Erythroblast (primary cell): ENCODE measurements around the gene RXFP4.
A peak's percentile ranks its signal among the peaks of the same experiment; 100 is the strongest.

ENCODE experiments used
- DNase-seq, 2 experiments: peaks; one replicate each; lab custom pipeline; 2025; lab: John Stamatoyannopoulos, UW
- GATA1 ChIP-seq: IDR thresholded peaks from 2 replicates; pipeline ENCODE4 v1.6.1; 2011; ENCODE audit warnings: low read depth, mild to moderate bottlenecking, control low read depth, low read length, moderate library complexity
- POLR2A ChIP-seq: IDR thresholded peaks from 2 replicates; pipeline ENCODE4 v1.6.1; 2011; ENCODE audit warnings: mild to moderate bottlenecking, low read length

Gene RXFP4

GRCh38 chr1:155971910-155972809 lies 30.7 kb downstream of the RXFP4 start:
- TF ChIP-seq POLR2A (no peak), GATA1 (no peak)
- DNase-seq, result no peak

- no peak for DNase-seq
- no peak for TF ChIP-seq GATA1
- no peak for TF ChIP-seq POLR2A
Observed at GRCh38 chr1:155973723-155974122, 32.3 kb downstream of the RXFP4 start.

- TF ChIP-seq GATA1 (no peak), POLR2A (no peak)
- DNase-seq, result no peak
Observed at GRCh38 chr1:155974208-155975115, 33.0 kb downstream of the RXFP4 start.

- no peak for DNase-seq
- TF ChIP-seq POLR2A (no peak), GATA1 (no peak)
Observed at GRCh38 chr1:155975375-155976061, 34.1 kb downstream of the RXFP4 start.

DNA sequence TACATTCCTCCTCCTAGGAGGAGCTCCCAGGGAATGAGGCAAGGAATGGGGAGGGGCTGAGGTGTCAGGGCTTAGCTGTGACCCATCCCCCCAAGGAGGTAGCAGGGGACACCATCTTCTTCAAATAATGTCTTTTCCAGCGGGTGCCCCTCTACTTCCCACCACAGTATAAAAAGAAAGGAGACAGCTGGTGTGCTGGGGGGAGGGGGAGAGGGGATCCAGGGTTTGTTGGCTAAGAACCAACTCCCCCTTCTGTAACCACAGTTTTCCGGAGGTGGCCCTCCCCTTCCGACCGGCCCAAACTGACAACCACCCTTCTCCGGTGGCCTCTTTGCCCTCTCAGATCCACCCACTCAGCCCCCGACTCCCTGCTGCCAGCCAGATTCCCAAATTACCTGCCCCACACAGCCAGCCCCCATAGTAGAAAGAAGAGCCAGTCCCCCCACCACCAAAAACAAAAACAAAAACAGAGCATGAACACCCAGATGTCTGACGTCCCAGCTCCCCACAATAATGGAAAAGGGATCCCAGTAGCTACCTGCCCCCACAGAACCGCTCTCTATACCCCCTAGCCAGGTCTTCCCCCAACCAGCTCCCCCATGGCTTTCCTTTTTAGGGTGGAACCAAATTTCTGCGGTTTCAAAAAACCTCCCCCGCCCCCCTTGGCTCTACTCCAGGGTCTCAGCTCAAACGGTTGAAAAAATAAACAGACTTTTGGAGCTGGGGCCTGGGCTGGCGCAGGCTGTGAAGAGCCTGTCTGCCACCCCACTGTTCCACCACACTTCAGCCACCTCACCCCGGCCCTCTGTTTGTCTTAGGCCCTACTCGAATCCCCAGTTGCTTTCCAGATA lies 34.8 kb downstream of the RXFP4 start:
- TF ChIP-seq POLR2A, result no peak
- TF ChIP-seq GATA1, result no peak
- peak; percentile 87 to 89 for DNase-seq

DNA sequence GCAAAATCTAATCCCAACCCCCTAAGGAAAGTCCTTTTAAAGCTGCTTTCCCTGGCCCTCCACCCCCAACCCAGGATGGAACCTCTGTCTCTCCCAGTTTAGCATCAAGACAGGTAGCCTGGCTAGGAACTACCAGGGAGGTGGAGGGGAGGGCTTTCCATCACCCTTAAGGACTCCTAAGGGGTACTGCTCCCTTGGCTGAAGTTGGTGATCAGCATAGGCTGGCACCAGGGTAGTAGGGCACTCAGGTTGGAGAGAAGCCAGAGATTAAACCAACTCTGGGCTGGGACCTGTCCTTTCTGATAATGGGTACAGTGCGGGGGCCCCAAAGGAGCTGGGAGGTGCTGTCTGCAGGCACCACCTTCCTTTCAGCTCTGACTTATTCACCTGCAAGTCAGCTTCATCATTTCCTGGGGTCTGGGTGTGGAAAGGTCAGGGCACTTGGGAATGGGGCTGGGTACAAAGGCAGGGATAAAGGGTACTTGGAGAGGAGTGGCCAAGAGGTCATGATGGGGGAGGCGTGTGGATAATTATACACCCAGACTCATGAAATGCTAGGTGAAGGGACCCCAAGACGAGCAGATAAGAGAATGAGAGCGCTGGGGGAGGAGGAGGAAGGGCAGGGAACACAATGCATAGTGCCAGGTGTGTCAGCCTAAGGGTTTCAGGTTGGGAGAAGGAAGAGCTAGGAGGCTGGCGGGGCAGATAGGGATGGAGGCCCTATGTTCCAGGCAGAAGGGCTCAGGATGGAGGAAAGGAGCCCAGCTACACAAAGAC lies 35.7 kb downstream of the RXFP4 start:
- DNase-seq, result peak; percentile 62 to 66
- TF ChIP-seq GATA1 (no peak), POLR2A (peak; percentile 80)

DNA sequence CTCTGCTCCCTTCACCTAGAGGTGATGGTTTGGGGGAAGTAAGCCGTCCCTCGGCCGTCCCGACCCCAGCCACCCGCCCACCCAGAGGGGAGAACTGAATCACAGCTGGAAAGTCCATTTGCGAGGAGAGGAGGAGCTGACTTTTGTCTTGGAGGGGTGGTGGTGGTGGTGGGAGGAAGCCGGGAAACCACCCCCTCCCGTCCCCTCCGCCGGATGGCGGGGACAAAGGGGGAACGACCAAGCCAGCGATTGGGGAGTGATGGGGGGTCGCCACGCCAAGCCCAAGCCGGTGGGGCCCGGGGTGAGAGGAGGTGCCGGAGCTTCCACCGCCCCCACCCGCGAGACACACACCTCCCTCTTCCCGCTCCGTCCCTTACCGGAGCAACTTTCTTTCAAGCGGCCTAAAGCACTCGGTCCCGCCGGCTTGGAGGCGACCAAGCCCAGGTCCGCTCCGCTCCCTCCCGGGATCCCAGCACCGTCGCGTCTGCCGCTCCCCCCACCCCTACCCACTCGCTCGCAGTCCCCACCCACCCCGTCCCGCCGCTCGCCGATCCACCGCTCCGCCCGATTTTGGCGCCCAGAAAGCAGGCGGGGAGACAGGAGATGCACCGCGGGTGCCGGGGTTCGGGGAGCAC lies 36.4 kb downstream of the RXFP4 start:
- DNase-seq, result peak; percentile 58 to 74
- TF ChIP-seq POLR2A (no peak), GATA1 (no peak)

- no peak for TF ChIP-seq GATA1
- peak; percentile 45 for TF ChIP-seq POLR2A
- peak; percentile 69 to 78 for DNase-seq
Observed at GRCh38 chr1:155978325-155978972, 37.0 kb downstream of the RXFP4 start, which contains the start of gene ARHGEF2. ARHGEF2 (minus strand) TSS chr1:155978547; CDS start chr1:155978427, 120 bp downstream.

DNA sequence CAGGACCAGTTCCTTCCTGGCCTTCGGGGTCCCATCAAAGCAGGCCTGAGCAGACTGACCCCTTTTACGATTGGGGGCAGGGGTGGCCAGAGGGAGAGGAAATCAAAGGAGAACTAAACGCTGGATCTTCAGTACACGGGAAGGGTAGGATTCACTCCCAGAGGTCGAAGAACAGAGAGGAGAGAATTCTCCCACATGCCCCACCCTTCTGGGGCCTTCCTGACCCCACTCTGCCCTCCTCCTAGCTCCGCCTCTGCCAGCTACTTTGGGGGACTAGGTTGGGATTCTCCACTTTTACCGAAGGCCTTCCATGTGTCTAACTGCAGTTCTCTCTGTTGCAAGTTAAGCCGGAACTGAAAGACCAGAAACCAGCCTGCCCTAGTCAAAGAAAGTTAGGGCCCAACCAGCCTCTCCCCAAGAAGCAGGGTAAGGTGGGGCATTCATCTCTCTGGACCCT lies 37.6 kb downstream of the RXFP4 start:
- TF ChIP-seq POLR2A (no peak), GATA1 (no peak)
- DNase-seq, result peak; percentile 28 to 58

DNA sequence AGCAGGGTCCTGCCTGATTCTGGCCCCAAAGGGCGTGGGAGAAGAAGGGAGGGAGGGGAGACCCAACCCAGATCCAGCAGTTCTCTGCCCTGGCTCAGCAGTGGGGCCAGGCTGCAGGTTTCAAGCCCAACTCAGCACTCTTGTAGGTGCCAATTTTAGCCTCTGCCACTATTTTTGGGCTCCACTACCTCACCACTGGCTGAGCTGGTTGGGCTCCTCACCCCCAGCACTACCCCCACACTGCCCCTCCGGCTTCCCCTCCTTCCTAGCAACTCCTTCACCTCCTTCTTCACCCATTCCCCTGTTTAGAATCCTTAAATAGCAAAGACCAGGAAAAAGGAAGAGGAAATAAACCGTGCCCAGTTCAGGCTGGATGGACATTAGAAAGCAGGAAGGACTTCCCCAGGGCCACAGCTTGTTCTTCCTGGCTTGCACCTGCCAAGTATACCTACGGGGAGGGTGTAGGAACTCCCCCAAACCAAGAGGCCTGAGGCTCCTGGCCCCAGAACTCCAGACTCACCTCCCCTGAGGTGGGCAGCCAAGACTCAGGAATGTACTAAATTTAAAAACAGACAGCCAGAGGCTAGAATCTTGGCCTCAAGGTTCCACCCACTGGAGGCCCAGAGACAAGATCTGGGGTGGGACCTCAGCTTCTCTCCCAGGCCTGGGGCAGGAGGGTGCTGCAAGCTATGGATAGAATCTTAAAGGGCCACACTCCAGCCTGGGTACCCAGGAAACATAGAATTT lies 38.3 kb downstream of the RXFP4 start:
- peak; percentile 86 to 88 for DNase-seq
- TF ChIP-seq GATA1, result no peak
- peak; percentile 57 for TF ChIP-seq POLR2A
